Activated naive CD4-positive, alpha-beta T cell treated with anti-CD3 and anti-CD28 coated beads, Interleukin-2, amount 10 ng/mL, durations not matched to agents 7 days and 5 days (primary cell): ENCODE measurements around the gene ATP13A5.

Experiments used
- CTCF ChIA-PET: fragments of 350-600 bp; sonication (Branson Sonifier 250); formaldehyde crosslinking; loops from one replicate; lab custom pipeline; 2021; ENCODE audit warnings: antibody characterized with exemption; lab: Charles Lee
- DNase-seq: peaks from one replicate; pipeline ENCODE4 v3.0.0-alpha.2; 2020
- H3K27ac Mint-ChIP-seq: one replicate; pipeline ENCODE4 v1.8.0; 2021; ENCODE audit warnings: mild to moderate bottlenecking, moderate library complexity, mixed read lengths
- H3K27me3 Mint-ChIP-seq: one replicate; pipeline ENCODE4 v1.8.0; 2021; ENCODE audit warnings: mild to moderate bottlenecking, mixed read lengths
- H3K36me3 Mint-ChIP-seq: one replicate; pipeline ENCODE4 v1.8.0; 2021; ENCODE audit warnings: mixed read lengths
- H3K4me1 Mint-ChIP-seq: one replicate; pipeline ENCODE4 v1.8.0; 2021; ENCODE audit warnings: mixed read lengths
- H3K4me3 Mint-ChIP-seq: one replicate; pipeline ENCODE4 v1.8.0; 2021; ENCODE audit warnings: mild to moderate bottlenecking, moderate library complexity, mixed read lengths
- H3K9me3 Mint-ChIP-seq: one replicate; pipeline ENCODE4 v1.8.0; 2021; ENCODE audit warnings: mixed read lengths

The ATP13A5 gene

GRCh38 chr3:193375614-193376013 lies 2.9 kb downstream of the ATP13A5 start:
- peaks cover 5% of the 10 kb centered on the region for H3K4me1 Mint-ChIP-seq
- no peaks in the 10 kb centered on the region for H3K36me3 Mint-ChIP-seq
- H3K9me3 Mint-ChIP-seq: no peaks in the 10 kb centered on the region
- no peak overlapping the region for H3K27ac Mint-ChIP-seq
- CTCF ChIA-PET: no interaction called here
- H3K27me3 Mint-ChIP-seq: peaks cover 10% of the 10 kb centered on the region
- H3K4me3 Mint-ChIP-seq: no peak overlapping the region
- DNase-seq: no peak

GRCh38 chr3:193372783-193373182 lies 5.8 kb downstream of the ATP13A5 start:
- Mint-ChIP-seq H3K36me3 (no peaks in the 10 kb centered on the region), H3K4me3 (no peak overlapping the region), H3K4me1 (peaks cover 5% of the 10 kb centered on the region), H3K27me3 (peaks cover 10% of the 10 kb centered on the region), H3K9me3 (no peaks in the 10 kb centered on the region), H3K27ac (no peak overlapping the region)
- DNase-seq: no peak
- CTCF ChIA-PET: no interaction called here

- H3K27ac Mint-ChIP-seq: no peak overlapping the region
- no peaks in the 10 kb centered on the region for H3K9me3 Mint-ChIP-seq
- no peak overlapping the region for H3K4me3 Mint-ChIP-seq
- H3K4me1 Mint-ChIP-seq: peaks cover 2% of the 10 kb centered on the region
- no peak for DNase-seq
- H3K27me3 Mint-ChIP-seq: no peaks in the 10 kb centered on the region
- no peaks in the 10 kb centered on the region for H3K36me3 Mint-ChIP-seq
- CTCF ChIA-PET: no interaction called here
Measured at GRCh38 chr3:193367868-193368267, 10.7 kb downstream of the ATP13A5 start.

GRCh38 chr3:193357291-193357690 lies 21.3 kb downstream of the ATP13A5 start:
- no peaks in the 10 kb centered on the region for H3K9me3 Mint-ChIP-seq
- CTCF ChIA-PET: no interaction called here

GRCh38 chr3:193354423-193354822 lies 24.1 kb downstream of the ATP13A5 start:
- no peaks in the 10 kb centered on the region for H3K9me3 Mint-ChIP-seq
- H3K4me1 Mint-ChIP-seq: no peaks in the 10 kb centered on the region
- no peak for DNase-seq
- peaks cover 3% of the 10 kb centered on the region for H3K27me3 Mint-ChIP-seq
- no peak overlapping the region for H3K4me3 Mint-ChIP-seq
- CTCF ChIA-PET: no interaction called here
- no peak overlapping the region for H3K27ac Mint-ChIP-seq
- no peaks in the 10 kb centered on the region for H3K36me3 Mint-ChIP-seq

More at GRCh38 chr3:193357291-193357690, 21.3 kb downstream of the ATP13A5 start:
- peaks cover 5% of the 10 kb centered on the region for H3K27me3 Mint-ChIP-seq
- no peak for DNase-seq
- H3K27ac Mint-ChIP-seq: no peak overlapping the region
- H3K36me3 Mint-ChIP-seq: no peaks in the 10 kb centered on the region
- no peak overlapping the region for H3K4me3 Mint-ChIP-seq
- no peaks in the 10 kb centered on the region for H3K4me1 Mint-ChIP-seq

GRCh38 chr3:193350744-193351143 lies 27.8 kb downstream of the ATP13A5 start:
- Mint-ChIP-seq H3K36me3 (no peaks in the 10 kb centered on the region), H3K9me3 (no peaks in the 10 kb centered on the region), H3K4me3 (no peak overlapping the region), H3K27ac (no peak overlapping the region), H3K4me1 (no peaks in the 10 kb centered on the region), H3K27me3 (no peaks in the 10 kb centered on the region)
- CTCF ChIA-PET: no interaction called here
- no peak for DNase-seq

- CTCF ChIA-PET: no interaction called here
- Mint-ChIP-seq H3K4me1 (no peaks in the 10 kb centered on the region), H3K27ac (no peak overlapping the region), H3K9me3 (no peaks in the 10 kb centered on the region), H3K27me3 (peaks cover 4% of the 10 kb centered on the region), H3K36me3 (no peaks in the 10 kb centered on the region), H3K4me3 (no peak overlapping the region)
- DNase-seq: no peak
Measured at GRCh38 chr3:193348686-193349085, 29.9 kb downstream of the ATP13A5 start.

GRCh38 chr3:193347521-193348501 lies 30.7 kb downstream of the ATP13A5 start:
- CTCF ChIA-PET: no interaction called here
- Mint-ChIP-seq H3K9me3 (no peaks in the 10 kb centered on the region), H3K4me1 (no peaks in the 10 kb centered on the region), H3K27ac (no peak overlapping the region), H3K36me3 (no peaks in the 10 kb centered on the region), H3K4me3 (no peak overlapping the region), H3K27me3 (peaks cover 4% of the 10 kb centered on the region)
- DNase-seq: no peak

- H3K27ac Mint-ChIP-seq: no peak overlapping the region
- CTCF ChIA-PET: no interaction called here
- peaks cover 4% of the 10 kb centered on the region for H3K27me3 Mint-ChIP-seq
- no peaks in the 10 kb centered on the region for H3K9me3 Mint-ChIP-seq
- H3K36me3 Mint-ChIP-seq: no peaks in the 10 kb centered on the region
- no peak overlapping the region for H3K4me3 Mint-ChIP-seq
- H3K4me1 Mint-ChIP-seq: no peaks in the 10 kb centered on the region
- DNase-seq: no peak
Measured at GRCh38 chr3:193346259-193346658, 32.3 kb downstream of the ATP13A5 start.

GRCh38 chr3:193345431-193345830 lies 33.1 kb downstream of the ATP13A5 start:
- no peaks in the 10 kb centered on the region for H3K4me1 Mint-ChIP-seq
- H3K9me3 Mint-ChIP-seq: no peaks in the 10 kb centered on the region
- DNase-seq: no peak
- H3K27me3 Mint-ChIP-seq: peaks cover 4% of the 10 kb centered on the region
- H3K4me3 Mint-ChIP-seq: no peak overlapping the region
- no peak overlapping the region for H3K27ac Mint-ChIP-seq
- H3K36me3 Mint-ChIP-seq: no peaks in the 10 kb centered on the region
- CTCF ChIA-PET: no interaction called here

GRCh38 chr3:193344486-193344885 lies 34.1 kb downstream of the ATP13A5 start:
- H3K4me1 Mint-ChIP-seq: no peaks in the 10 kb centered on the region

GRCh38 chr3:193343726-193344222 lies 34.8 kb downstream of the ATP13A5 start:
- CTCF ChIA-PET: no interaction called here
- no peak for DNase-seq
- Mint-ChIP-seq H3K4me1 (no peaks in the 10 kb centered on the region), H3K36me3 (no peaks in the 10 kb centered on the region), H3K4me3 (no peak overlapping the region), H3K9me3 (no peaks in the 10 kb centered on the region), H3K27ac (no peak overlapping the region), H3K27me3 (peaks cover 4% of the 10 kb centered on the region)

More at GRCh38 chr3:193344486-193344885, 34.1 kb downstream of the ATP13A5 start:
- CTCF ChIA-PET: no interaction called here
- H3K4me3 Mint-ChIP-seq: no peak overlapping the region
- no peak for DNase-seq
- no peaks in the 10 kb centered on the region for H3K36me3 Mint-ChIP-seq
- H3K27me3 Mint-ChIP-seq: peaks cover 4% of the 10 kb centered on the region
- H3K9me3 Mint-ChIP-seq: no peaks in the 10 kb centered on the region
- H3K27ac Mint-ChIP-seq: no peak overlapping the region

GRCh38 chr3:193342551-193342950 lies 36.0 kb downstream of the ATP13A5 start:
- no peak for DNase-seq
- Mint-ChIP-seq H3K36me3 (no peaks in the 10 kb centered on the region), H3K9me3 (no peaks in the 10 kb centered on the region), H3K27ac (no peak overlapping the region), H3K4me3 (no peak overlapping the region), H3K4me1 (no peaks in the 10 kb centered on the region), H3K27me3 (peaks cover 4% of the 10 kb centered on the region)
- CTCF ChIA-PET: no interaction called here

- H3K4me3 Mint-ChIP-seq: no peak overlapping the region
- CTCF ChIA-PET: no interaction called here
- no peaks in the 10 kb centered on the region for H3K27me3 Mint-ChIP-seq
- no peaks in the 10 kb centered on the region for H3K36me3 Mint-ChIP-seq
- H3K4me1 Mint-ChIP-seq: no peaks in the 10 kb centered on the region
- DNase-seq: no peak
- no peaks in the 10 kb centered on the region for H3K9me3 Mint-ChIP-seq
- no peak overlapping the region for H3K27ac Mint-ChIP-seq
Measured at GRCh38 chr3:193335031-193335430, 43.5 kb downstream of the ATP13A5 start.

GRCh38 chr3:193333229-193333628 lies 45.3 kb downstream of the ATP13A5 start:
- Mint-ChIP-seq H3K27me3 (no peaks in the 10 kb centered on the region), H3K4me1 (no peaks in the 10 kb centered on the region), H3K27ac (no peak overlapping the region), H3K4me3 (no peak overlapping the region), H3K36me3 (no peaks in the 10 kb centered on the region), H3K9me3 (no peaks in the 10 kb centered on the region)
- no peak for DNase-seq
- CTCF ChIA-PET: no interaction called here
